Activated T-cell treated with anti-CD3 and anti-CD28 coated beads, Interleukin-2, amount 50 U/mL, for 72 hours (primary cell): ENCODE measurements around the gene FAM149B1. TPM values are rescaled to one million over a fixed set of nuclear protein-coding genes. Genes with fewer than 3 reads are reported as not detected.

Source experiments
- ATAC-seq, 2 donors: fragments of 150-1000 bp; cut with Tn5 transposase; replicated peaks in 1 of 2; 2 replicates each; pipeline ENCODE4 v1.10.0; 2021; ENCODE audit warnings: moderate library complexity in 2 of 2, mild to moderate bottlenecking in 1 of 2
- DNase-seq, 2 donors: peaks; one replicate each; pipeline ENCODE4 v3.0.0; 2021 to 2022; ENCODE audit warnings: mixed read lengths in 1 of 2
- H3K27ac Mint-ChIP-seq: one replicate; pipeline ENCODE4 v1.8.0; 2022; ENCODE audit warnings: mild to moderate bottlenecking, moderate library complexity, mixed read lengths
- H3K27me3 Mint-ChIP-seq: one replicate; pipeline ENCODE4 v1.8.0; 2022; ENCODE audit warnings: low read depth, mixed read lengths
- H3K36me3 Mint-ChIP-seq, 2 donors: one replicate each; pipeline ENCODE4 v1.8.0; 2022; ENCODE audit warnings: mixed read lengths in 2 of 2, mild to moderate bottlenecking in 1 of 2; ENCODE audit not compliant: insufficient read depth in 2 of 2
- H3K4me1 Mint-ChIP-seq: one replicate; pipeline ENCODE4 v1.8.0; 2022; ENCODE audit warnings: low read depth, mixed read lengths
- H3K4me3 Mint-ChIP-seq, 2 donors: one replicate each; pipeline ENCODE4 v1.8.0; 2022; ENCODE audit warnings: mild to moderate bottlenecking in 2 of 2, mixed read lengths in 2 of 2, moderate library complexity in 2 of 2
- H3K9me3 Mint-ChIP-seq, 2 donors: one replicate each; pipeline ENCODE4 v1.8.0; 2022; ENCODE audit warnings: mixed read lengths in 2 of 2
- total RNA-seq, 2 donors: library from RNA; stranded (reverse); gene quantifications; one replicate each; pipeline ENCODE4 v1.2.3, GENCODE V29; 2022

FAM149B1 gene
- total RNA-seq, 2 donors from 2014 or later = 13.9 to 16.1 TPM

DNA sequence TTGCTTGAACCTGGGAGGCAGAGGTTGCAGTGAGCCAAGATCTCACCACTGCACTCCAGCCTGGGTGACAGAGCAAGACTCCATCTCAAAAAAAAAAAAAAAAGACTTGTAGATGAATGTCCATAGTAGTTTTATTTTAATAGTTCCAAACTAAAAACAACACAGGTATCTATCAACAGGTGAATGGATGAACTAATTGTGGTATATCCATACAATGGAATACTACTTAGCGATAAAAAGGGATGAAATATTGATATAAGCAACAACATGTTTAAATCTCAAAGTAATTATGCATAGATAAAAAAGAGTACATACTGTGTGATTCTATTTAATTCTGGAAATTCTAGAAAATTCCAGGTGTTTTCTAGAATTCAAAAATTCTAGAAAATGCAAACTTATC lies 122.0 kb downstream of the FAM149B1 start:
- DNase-seq (no peak), ATAC-seq (no peak)
- Mint-ChIP-seq H3K36me3 (peaks cover 5 to 10% of the 10 kb centered on the region in 2 donors), H3K9me3 (peaks cover 2% of the 10 kb centered on the region in 2 donors), H3K27ac (no peak overlapping the region), H3K4me1 (no peaks in the 10 kb centered on the region), H3K4me3 (no peak overlapping the region), H3K27me3 (no peaks in the 10 kb centered on the region)

GRCh38 chr10:73293461-73293860 lies 125.5 kb downstream of the FAM149B1 start:
- Mint-ChIP-seq H3K9me3 (peaks cover 2% of the 10 kb centered on the region in 2 donors), H3K36me3 (peaks cover 5 to 10% of the 10 kb centered on the region in 2 donors), H3K27me3 (no peaks in the 10 kb centered on the region), H3K27ac (no peak overlapping the region), H3K4me1 (peaks cover 5% of the 10 kb centered on the region), H3K4me3 (no peak overlapping the region)
- DNase-seq (no peak), ATAC-seq (no peak)

Other genes with a start within 250 kb of the FAM149B1 start
- gene PLA2G12B, start 213.3 kb upstream of the FAM149B1 start, total RNA-seq = not detected
- 10 to 100 TPM; 20.5 to 28.8 TPM for gene P4HA1, start 71.3 kb upstream of the FAM149B1 start, total RNA-seq
- gene NUDT13, start 57.7 kb upstream of the FAM149B1 start, total RNA-seq = 1 to 10 TPM in 1 of 2 donors, under 1 TPM in 1; 0.60 to 1.3 TPM
- gene ECD, start 111 bp upstream of the FAM149B1 start, total RNA-seq = 10 to 100 TPM; 31.9 to 32.8 TPM
- gene DNAJC9, start 79.1 kb downstream of the FAM149B1 start, total RNA-seq = 10 to 100 TPM; 37.2 to 41.2 TPM
- gene MRPS16, start 84.5 kb downstream of the FAM149B1 start, total RNA-seq = 100 to 1,000 TPM; 122 to 129 TPM
- 1 to 10 TPM in 1 of 2 donors, under 1 TPM in 1; 0.95 to 1.1 TPM for gene CFAP70, start 190.7 kb downstream of the FAM149B1 start, total RNA-seq
- gene ANXA7, start 245.9 kb downstream of the FAM149B1 start, total RNA-seq = 100 to 1,000 TPM; 108 to 123 TPM